Suprapubic skin (tissue), 4 donors: ENCODE data around the gene PCSK4. TPM values are rescaled to one million over a fixed set of nuclear protein-coding genes. Genes with fewer than 3 reads are reported as not detected.

Experiments
- DNase-seq, 2 donors: peaks; one replicate each; pipeline ENCODE4 v3.0.0-alpha.2; 2019; ENCODE audit warnings: low spot score in 2 of 2
- H3K27ac ChIP-seq: fragments of 200-600 bp; sonication (generic); one replicate; pipeline ENCODE4 v1.5.1; 2019
- H3K27me3 ChIP-seq: fragments of 200-600 bp; sonication (generic); one replicate; pipeline ENCODE4 v1.5.1; 2019
- H3K36me3 ChIP-seq: fragments of 200-600 bp; sonication (generic); one replicate; pipeline ENCODE4 v1.5.1; 2019
- H3K4me1 ChIP-seq: fragments of 200-600 bp; sonication (generic); one replicate; pipeline ENCODE4 v1.5.1; 2019
- H3K4me3 ChIP-seq: fragments of 200-600 bp; sonication (generic); one replicate; pipeline ENCODE4 v1.5.1; 2019; ENCODE audit warnings: mild to moderate bottlenecking
- H3K9me3 ChIP-seq: fragments of 200-600 bp; sonication (generic); one replicate; pipeline ENCODE4 v1.5.1; 2019
- CTCF ChIP-seq, 2 donors: fragments of 200-600 bp in 1 of 2; fragments of 450-650 bp in 1 of 2; sonication (generic) in 1 of 2; IDR thresholded peaks; one replicate each; pipeline ENCODE4 v1.5.1; 2016 to 2019; ENCODE audit warnings: antibody characterized with exemption in 2 of 2, mild to moderate bottlenecking in 1 of 2, moderate library complexity in 1 of 2
- EP300 ChIP-seq: sonication (generic); formaldehyde crosslinking; IDR thresholded peaks from one replicate; pipeline ENCODE4 v1.6.1; 2017; ENCODE audit warnings: antibody characterized with exemption
- POLR2A ChIP-seq, 2 donors: fragments of 450-650 bp; IDR thresholded peaks; one replicate each; pipeline ENCODE4 v1.6.1; 2017; ENCODE audit warnings: antibody characterized with exemption in 2 of 2, mild to moderate bottlenecking in 2 of 2, moderate library complexity in 2 of 2
- POLR2AphosphoS5 ChIP-seq, 3 donors: sonication (generic); formaldehyde crosslinking; IDR thresholded peaks; one replicate each; pipeline ENCODE4 v1.6.1; 2017; ENCODE audit warnings: antibody characterized with exemption in 3 of 3
- WGBS: methylation state at CpG from one replicate; pipeline ENCODE4 v1.1.5; 2018; 5-methylcytosine and 5-hydroxymethylcytosine counted together
- total RNA-seq, 4 donors: library from RNA; depleted of rRNA; stranded (reverse); fragments of >200 nt; gene quantifications; one replicate each; pipeline ENCODE4 v1.1.0, GENCODE V29; 2016

PCSK4 gene
- total RNA-seq, 4 donors from 2014 or later: 1.4 to 6.6 (median 3.8) TPM

- Histone ChIP-seq H3K27ac (peak overlapping the region; percentile 72), H3K27me3 (peaks cover 26% of the 10 kb centered on the region)
These were observed 23.5 kb upstream of the PCSK4 start for GRCh38 chr19:1513499-1514294.

GRCh38 chr19:1512671-1513498 lies 22.7 kb upstream of the PCSK4 start, which contains the start of gene ADAMTSL5:
TSS of gene ADAMTSL5 (minus strand) at chr19:1513019. CDS start at chr19:1510943, 2,076 bp downstream.
- H3K27me3 ChIP-seq: peaks cover 23% of the 10 kb centered on the region
- 18% methylated on average over 6 of the region's 78 CpGs for WGBS
- no peaks in the 10 kb centered on the region for H3K9me3 ChIP-seq
- H3K27ac ChIP-seq: peak within 1 kb of the TSS; percentile 72
- H3K4me1 ChIP-seq: peaks cover 38% of the 10 kb centered on the region
- TF ChIP-seq POLR2AphosphoS5 (IDR thresholded peaks at IDR 0.05) (no peak), POLR2A (IDR thresholded peaks at IDR 0.05) (no peak), CTCF (IDR thresholded peaks at IDR 0.05) (no peak), EP300 (no peak)
- no peaks in the 10 kb centered on the region for H3K36me3 ChIP-seq
- DNase-seq: no peak
- H3K4me3 ChIP-seq: peak within 1 kb of the TSS; percentile 48

More at GRCh38 chr19:1513499-1514294, 23.5 kb upstream of the PCSK4 start:
- DNase-seq: no peak
- TF ChIP-seq CTCF (IDR thresholded peaks at IDR 0.05) (peak in 1 of 2 donors; percentile 59), POLR2A (IDR thresholded peaks at IDR 0.05) (no peak), EP300 (no peak)
- H3K4me1 ChIP-seq: peaks cover 31% of the 10 kb centered on the region
- no peaks in the 10 kb centered on the region for H3K9me3 ChIP-seq
- H3K4me3 ChIP-seq: peak overlapping the region; percentile 48
- no CpG with 5 or more reads among the region's 52 CpGs for WGBS
- no peaks in the 10 kb centered on the region for H3K36me3 ChIP-seq

- peaks cover 45% of the 10 kb centered on the region for H3K4me1 ChIP-seq
- peaks cover 23% of the 10 kb centered on the region for H3K27me3 ChIP-seq
- WGBS: 56% methylated on average over 17 of the region's 22 CpGs
- no peak overlapping the region for H3K27ac ChIP-seq
- TF ChIP-seq POLR2AphosphoS5 (IDR thresholded peaks at IDR 0.05): no peak
- TF ChIP-seq CTCF (IDR thresholded peaks at IDR 0.05): no peak
- TF ChIP-seq EP300: no peak
- no peak for TF ChIP-seq POLR2A (IDR thresholded peaks at IDR 0.05)
- H3K36me3 ChIP-seq: no peaks in the 10 kb centered on the region
- no peak for DNase-seq
- peak overlapping the region; percentile 48 for H3K4me3 ChIP-seq
- no peaks in the 10 kb centered on the region for H3K9me3 ChIP-seq
These were observed 21.5 kb upstream of the PCSK4 start for GRCh38 chr19:1511318-1512317.

- no peak for DNase-seq
- peaks cover 23% of the 10 kb centered on the region for H3K27me3 ChIP-seq
- no peaks in the 10 kb centered on the region for H3K36me3 ChIP-seq
- TF ChIP-seq POLR2A (IDR thresholded peaks at IDR 0.05): no peak
- no peak overlapping the region for H3K4me3 ChIP-seq
- H3K9me3 ChIP-seq: no peaks in the 10 kb centered on the region
- 29% methylated on average over 7 of the region's 9 CpGs for WGBS
- H3K27ac ChIP-seq: no peak overlapping the region
- H3K4me1 ChIP-seq: peaks cover 45% of the 10 kb centered on the region
These were observed 20.7 kb upstream of the PCSK4 start for GRCh38 chr19:1510807-1511206.

GRCh38 chr19:1510442-1510806 lies 20.3 kb upstream of the PCSK4 start:
- Histone ChIP-seq H3K4me1 (peaks cover 45% of the 10 kb centered on the region), H3K27ac (no peak overlapping the region), H3K36me3 (no peaks in the 10 kb centered on the region), H3K4me3 (no peak overlapping the region), H3K27me3 (peaks cover 23% of the 10 kb centered on the region), H3K9me3 (no peaks in the 10 kb centered on the region)
- TF ChIP-seq POLR2A (IDR thresholded peaks at IDR 0.05) (no peak), CTCF (IDR thresholded peaks at IDR 0.05) (no peak), POLR2AphosphoS5 (IDR thresholded peaks at IDR 0.05) (no peak), EP300 (no peak)
- WGBS: 40% methylated on average over 1 of the region's 25 CpGs
- no peak for DNase-seq
